ENCODE data around the gene DGKB. TPM values are rescaled to one million over a fixed set of nuclear protein-coding genes. Genes with fewer than 3 reads are reported as not detected.

Gene DGKB
- total RNA-seq, 1 experiment from 2014 or later, result 0.48 TPM

DNA sequence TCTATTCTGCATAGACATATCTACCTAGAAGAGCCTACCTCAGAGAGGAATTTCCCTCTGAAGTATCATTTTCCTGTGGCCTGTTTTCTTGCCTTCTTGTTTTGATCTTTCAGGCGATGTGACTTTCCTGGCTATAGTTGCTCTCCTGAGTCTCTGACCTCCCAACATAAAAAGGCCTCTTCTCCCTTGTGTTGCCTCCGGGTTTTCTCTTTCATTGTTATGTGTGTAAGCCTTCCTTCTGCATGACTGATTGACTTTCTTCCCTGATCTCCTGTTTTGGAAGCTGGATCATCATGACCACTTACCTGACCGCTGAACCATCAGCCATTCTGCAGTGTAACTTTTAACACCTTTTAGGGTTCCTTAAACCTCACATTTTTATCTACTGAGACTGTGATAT, 471.6 kb downstream of the DGKB start:
- intact Hi-C loops (cut with micrococcal nuclease; ENCODE audit: unreplicated experiment), result no loop called here
- Histone ChIP-seq H3K4me1 (replicated peaks; ENCODE audit: insufficient read depth) (no peaks in the 10 kb centered on the region), H3K27me3 (ENCODE audit: insufficient read depth, low read depth) (no peaks in the 10 kb centered on the region), H2AFZ (no peak overlapping the region), H3K4me3 (no peak overlapping the region), H3F3A (ENCODE audit: insufficient read depth, low read depth) (no peaks in the 10 kb centered on the region), H3K79me2 (ENCODE audit: low read depth) (no peaks in the 10 kb centered on the region), H3K36me3 (ENCODE audit: low read depth) (no peaks in the 10 kb centered on the region), H3K4me2 (no peak overlapping the region), H3K27ac (no peak overlapping the region), H4K20me1 (ENCODE audit: insufficient read depth) (no peaks in the 10 kb centered on the region), H3K9me3 (ENCODE audit: insufficient read depth, low read depth) (no peaks in the 10 kb centered on the region), H3K9me2 (ENCODE audit: insufficient read depth) (no peaks in the 10 kb centered on the region; the same call in 1 of the 2 replicates)
- POLR2A ChIA-PET (ENCODE audit: unreplicated experiment), result no interaction called here
- no TSS peak for BruUV-seq (replicated peaks)
- DNase-seq, result no peak
- TF ChIP-seq, protein P1, sequence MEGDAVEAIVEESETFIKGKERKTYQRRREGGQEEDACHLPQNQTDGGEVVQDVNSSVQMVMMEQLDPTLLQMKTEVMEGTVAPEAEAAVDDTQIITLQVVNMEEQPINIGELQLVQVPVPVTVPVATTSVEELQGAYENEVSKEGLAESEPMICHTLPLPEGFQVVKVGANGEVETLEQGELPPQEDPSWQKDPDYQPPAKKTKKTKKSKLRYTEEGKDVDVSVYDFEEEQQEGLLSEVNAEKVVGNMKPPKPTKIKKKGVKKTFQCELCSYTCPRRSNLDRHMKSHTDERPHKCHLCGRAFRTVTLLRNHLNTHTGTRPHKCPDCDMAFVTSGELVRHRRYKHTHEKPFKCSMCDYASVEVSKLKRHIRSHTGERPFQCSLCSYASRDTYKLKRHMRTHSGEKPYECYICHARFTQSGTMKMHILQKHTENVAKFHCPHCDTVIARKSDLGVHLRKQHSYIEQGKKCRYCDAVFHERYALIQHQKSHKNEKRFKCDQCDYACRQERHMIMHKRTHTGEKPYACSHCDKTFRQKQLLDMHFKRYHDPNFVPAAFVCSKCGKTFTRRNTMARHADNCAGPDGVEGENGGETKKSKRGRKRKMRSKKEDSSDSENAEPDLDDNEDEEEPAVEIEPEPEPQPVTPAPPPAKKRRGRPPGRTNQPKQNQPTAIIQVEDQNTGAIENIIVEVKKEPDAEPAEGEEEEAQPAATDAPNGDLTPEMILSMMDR (conservative IDR thresholded peaks at IDR 0.05), result no peak
- no peak for TF ChIP-seq EZH2 (IDR thresholded peaks at IDR 0.05; ENCODE audit: low read depth)
- CTCF ChIA-PET, result no interaction called here

DNA sequence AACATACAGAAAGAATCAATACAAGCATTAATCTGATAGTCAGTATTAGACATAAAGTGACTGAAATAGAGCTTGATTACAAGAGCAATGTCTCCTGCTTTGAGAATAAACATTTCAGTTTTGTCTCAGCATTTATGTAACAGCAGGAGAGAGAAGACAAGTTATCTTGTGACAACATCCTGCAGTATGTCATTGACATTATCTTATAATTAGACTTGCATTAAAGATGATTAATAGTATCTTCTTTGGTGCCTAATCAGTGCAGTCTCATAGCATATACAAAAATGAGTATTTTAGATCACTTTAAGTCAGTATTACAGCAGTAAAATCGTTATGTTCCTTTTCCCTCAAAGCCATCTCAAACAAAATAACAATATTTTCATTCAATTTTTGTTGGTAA, 477.0 kb downstream of the DGKB start:
- TF ChIP-seq, protein P1 (conservative IDR thresholded peaks at IDR 0.05), result no peak
- no peak for TF ChIP-seq EZH2 (IDR thresholded peaks at IDR 0.05; ENCODE audit: low read depth)
- intact Hi-C loops (cut with micrococcal nuclease; ENCODE audit: unreplicated experiment), result no loop called here
- no peak overlapping the region for H3K27ac ChIP-seq
- H3F3A ChIP-seq (ENCODE audit: insufficient read depth, low read depth), result no peaks in the 10 kb centered on the region
- no peak overlapping the region for H3K4me3 ChIP-seq
- POLR2A ChIA-PET (ENCODE audit: unreplicated experiment), result no interaction called here
- no peaks in the 10 kb centered on the region for H3K9me3 ChIP-seq (ENCODE audit: insufficient read depth, low read depth)
- no peaks in the 10 kb centered on the region for H3K4me1 ChIP-seq (replicated peaks; ENCODE audit: insufficient read depth)
- no peaks in the 10 kb centered on the region for H4K20me1 ChIP-seq (ENCODE audit: insufficient read depth)
- H3K27me3 ChIP-seq (ENCODE audit: insufficient read depth, low read depth), result no peaks in the 10 kb centered on the region
- no peak overlapping the region for H3K4me2 ChIP-seq
- H3K79me2 ChIP-seq (ENCODE audit: low read depth), result no peaks in the 10 kb centered on the region
- CTCF ChIA-PET, result no interaction called here
- H2AFZ ChIP-seq, result no peak overlapping the region
- no TSS peak for BruUV-seq (replicated peaks)
- H3K9me2 ChIP-seq (ENCODE audit: insufficient read depth), result no peaks in the 10 kb centered on the region
- no peak for DNase-seq
- H3K36me3 ChIP-seq (ENCODE audit: low read depth), result no peaks in the 10 kb centered on the region

DNA sequence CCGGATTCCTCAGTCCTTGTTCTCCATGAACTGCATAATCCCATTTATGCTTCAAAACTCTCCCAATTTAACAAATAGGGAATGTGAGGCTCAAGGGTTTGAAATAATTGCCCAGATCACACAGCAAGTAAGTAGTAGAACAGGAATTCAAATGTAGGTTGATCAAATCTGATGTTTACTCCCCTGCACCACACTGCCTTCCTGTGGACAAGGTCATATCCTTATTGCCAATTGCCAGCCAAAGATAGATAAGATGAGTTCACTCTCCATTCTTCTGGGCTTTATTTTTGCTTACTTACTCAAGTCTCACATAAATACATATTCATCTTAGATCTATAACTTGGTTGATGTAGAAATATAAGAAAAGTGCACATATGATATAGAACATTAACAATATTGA, 477.9 kb downstream of the DGKB start:
- Histone ChIP-seq H3K4me1 (replicated peaks; ENCODE audit: insufficient read depth) (no peaks in the 10 kb centered on the region), H3K27me3 (ENCODE audit: insufficient read depth, low read depth) (no peaks in the 10 kb centered on the region), H3K9me3 (ENCODE audit: insufficient read depth, low read depth) (no peaks in the 10 kb centered on the region), H3K36me3 (ENCODE audit: low read depth) (no peaks in the 10 kb centered on the region), H3K79me2 (ENCODE audit: low read depth) (no peaks in the 10 kb centered on the region), H3K4me3 (no peak overlapping the region), H3F3A (ENCODE audit: insufficient read depth, low read depth) (no peaks in the 10 kb centered on the region), H3K27ac (no peak overlapping the region), H3K9me2 (ENCODE audit: insufficient read depth) (no peaks in the 10 kb centered on the region), H2AFZ (no peak overlapping the region), H4K20me1 (ENCODE audit: insufficient read depth) (no peaks in the 10 kb centered on the region), H3K4me2 (no peak overlapping the region)
- intact Hi-C loops (cut with micrococcal nuclease; ENCODE audit: unreplicated experiment), result no loop called here
- no peak for TF ChIP-seq EZH2 (IDR thresholded peaks at IDR 0.05; ENCODE audit: low read depth)
- TF ChIP-seq, protein P1 (conservative IDR thresholded peaks at IDR 0.05), result no peak
- no TSS peak for BruUV-seq (replicated peaks)
- ChIA-PET CTCF (no interaction called here), POLR2A (ENCODE audit: unreplicated experiment) (no interaction called here)
- DNase-seq, result no peak

Data from PC-9 (cell line).